LoVo (cell line): ENCODE measurements around the gene NRDC.

Experiments used
- DNase-seq: peaks from one replicate; pipeline ENCODE4 v3.0.0-alpha.2; 2016; ENCODE audit warnings: low spot score

The NRDC gene

DNA sequence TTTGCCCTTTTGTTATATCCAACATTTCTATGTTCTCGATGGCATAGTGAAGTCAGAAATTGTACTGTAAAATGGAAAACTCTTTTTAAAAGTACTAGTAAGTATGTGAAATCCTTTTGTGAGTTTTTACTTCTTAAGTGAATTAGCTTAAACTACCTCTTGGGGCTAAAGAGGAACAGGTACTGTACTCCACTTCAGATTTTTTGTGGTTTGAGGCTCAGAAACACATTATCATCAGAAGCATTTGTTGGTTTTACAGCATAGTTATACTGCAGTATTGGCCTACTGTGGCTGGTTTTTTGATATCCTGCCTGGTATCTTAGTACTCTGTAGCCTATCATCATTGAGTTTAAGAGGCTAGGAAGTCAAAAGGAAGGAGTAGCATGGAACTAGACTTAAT is 117.2 kb downstream of the NRDC start:
- no peak for DNase-seq

DNA sequence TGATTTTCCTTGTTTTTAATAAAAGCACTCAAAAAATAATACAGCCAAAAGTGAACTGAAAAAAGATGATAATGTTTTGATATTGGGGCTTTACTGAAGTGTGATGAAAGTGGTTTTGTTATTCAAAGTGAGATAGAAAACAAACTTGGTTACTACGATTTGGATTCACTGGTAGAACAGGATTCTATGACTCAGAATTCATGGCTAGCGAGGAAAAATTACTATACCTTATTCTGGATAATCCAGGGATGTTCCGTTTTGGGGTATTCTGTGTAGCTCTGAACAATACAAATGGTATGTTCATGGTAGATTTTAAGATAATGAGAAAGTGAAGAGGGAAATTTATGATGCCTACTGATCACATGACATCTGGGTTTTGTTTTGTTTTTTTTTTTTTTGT is 117.7 kb downstream of the NRDC start:
- no peak for DNase-seq

DNA sequence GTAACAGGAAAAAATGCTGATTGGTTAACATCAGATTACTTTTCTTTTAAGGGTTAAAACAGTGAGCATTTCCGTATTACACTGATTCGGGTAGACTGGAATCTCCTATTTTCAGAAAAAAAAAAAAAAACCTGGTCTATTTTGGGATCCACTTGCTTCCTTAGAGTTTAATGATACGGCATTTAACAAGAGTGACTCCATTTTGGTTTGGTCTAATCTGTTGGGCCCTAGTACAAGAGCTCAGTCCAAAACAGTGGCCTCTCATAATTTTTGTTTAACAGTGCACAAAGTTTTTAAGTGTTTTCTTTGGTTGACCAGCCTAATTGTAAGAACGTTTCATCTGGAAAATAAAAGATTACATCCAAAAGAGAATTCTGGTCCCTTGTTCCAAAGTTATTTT is 120.2 kb downstream of the NRDC start:
- no peak for DNase-seq

DNA sequence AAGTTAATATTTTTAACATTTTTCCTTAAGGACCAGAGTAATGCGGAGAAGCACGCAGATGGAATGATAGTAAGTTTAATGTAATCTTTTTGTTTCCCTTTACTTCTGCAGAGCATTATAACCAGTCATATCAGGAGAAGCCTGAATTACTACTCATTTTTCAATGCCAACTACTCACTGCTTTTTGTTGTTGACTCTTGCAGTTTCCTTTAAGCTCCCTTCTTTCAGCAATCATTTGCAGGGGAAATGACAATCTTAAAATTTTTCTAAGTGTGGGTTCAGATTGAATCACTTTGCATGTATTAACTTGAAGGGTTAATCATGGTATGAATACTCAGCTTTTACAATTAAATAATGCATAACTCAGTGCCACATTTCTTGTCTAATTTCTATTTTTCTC is 122.2 kb downstream of the NRDC start:
- DNase-seq, result no peak

DNA sequence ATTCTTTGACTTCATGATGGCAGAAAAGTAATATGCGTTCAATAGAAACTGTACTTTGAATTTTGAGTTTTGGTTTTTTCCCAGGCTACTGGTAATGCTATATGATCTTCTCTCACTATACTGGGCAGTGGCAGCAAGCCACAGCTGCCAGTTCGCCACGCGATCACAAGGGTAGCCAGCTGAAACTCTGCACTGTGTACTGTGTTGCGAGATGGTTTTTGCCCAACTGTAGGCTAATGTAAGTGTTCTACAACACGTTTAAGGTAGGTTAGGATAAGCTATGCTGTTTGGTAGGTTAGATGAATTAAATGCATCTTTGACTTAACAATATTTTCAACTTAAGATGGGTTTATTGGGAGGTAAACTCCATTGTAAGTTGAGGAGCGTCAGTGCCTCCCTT is 123.1 kb downstream of the NRDC start:
- DNase-seq, result no peak

DNA sequence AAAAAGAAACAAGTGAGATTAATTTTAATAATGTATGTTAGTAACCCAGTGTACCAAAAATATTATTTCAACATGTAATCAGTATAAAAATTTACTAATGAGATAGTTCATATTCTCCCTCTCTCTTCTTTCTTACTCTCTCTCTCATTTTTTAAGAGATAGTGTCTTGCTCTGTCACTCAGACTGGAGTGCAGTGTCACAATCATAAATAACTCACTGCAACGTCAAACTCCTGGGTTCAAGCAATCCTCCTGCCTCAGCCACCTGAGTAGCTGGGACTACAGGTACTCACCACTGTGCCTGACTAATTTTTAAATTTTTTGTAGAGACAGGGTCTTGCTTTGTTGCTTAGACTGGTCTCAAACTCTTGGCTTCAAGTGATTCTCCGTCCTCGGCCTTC is 123.9 kb downstream of the NRDC start:
- DNase-seq, result no peak

DNA sequence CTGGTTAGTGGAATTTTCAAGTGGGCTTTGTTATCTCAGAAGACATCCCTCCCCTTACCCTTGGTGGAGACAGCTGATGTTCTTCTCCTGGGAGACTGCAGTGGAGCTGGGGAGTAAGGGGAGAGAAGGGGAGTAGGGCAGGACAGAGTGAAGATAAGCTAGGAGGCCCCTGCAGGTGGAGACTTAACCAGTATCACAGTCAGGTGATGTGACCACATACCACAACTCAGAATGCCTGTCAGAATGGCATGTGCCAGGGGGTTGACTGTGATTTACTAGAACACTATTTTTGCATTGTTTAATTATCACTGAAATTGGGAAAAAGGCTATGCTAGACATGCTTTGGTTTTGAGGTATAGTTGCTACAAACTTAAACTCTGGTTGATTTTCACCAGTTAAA is 124.6 kb downstream of the NRDC start:
- no peak for DNase-seq

DNA sequence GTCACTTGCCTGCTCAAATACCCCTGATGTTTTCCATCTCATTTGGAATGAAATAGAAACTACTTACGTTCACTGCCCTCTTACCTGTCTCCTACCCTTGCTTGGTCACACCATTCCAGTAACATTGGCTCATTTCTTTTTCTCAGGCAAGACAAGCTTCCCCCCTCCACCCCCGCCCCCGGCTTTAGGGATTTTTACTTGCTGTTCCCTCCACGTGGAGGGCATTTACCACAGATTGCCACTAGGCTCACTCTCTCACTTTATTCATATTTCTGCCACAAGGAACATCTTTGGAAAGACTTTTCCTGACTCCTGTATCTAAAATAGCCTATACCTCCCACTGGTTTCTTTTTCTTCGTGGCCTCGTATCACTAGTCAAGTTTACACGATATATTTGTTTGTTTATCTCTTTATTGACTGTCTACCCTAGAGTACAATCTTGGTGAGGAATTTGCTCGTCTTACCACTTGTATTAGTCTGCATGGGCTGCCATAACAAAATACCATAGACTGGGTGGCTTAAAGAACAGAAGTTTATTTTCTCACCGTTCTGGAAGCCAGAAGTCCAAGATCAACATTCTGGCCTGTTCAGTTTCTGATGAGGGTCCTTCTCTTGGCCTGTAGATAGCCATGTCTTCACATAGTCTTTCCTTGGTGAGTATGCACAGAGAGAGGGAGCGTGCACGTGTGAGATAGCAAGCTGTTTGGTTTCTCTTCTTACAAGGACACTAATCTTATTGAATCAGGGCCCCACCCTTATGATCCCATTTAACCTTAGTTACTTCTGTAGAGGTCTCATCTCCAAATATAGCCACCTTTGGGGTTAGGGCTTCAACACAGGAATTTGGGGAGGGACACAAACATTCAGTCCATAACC is 126.2 kb downstream of the NRDC start:
- DNase-seq, result no peak

DNA sequence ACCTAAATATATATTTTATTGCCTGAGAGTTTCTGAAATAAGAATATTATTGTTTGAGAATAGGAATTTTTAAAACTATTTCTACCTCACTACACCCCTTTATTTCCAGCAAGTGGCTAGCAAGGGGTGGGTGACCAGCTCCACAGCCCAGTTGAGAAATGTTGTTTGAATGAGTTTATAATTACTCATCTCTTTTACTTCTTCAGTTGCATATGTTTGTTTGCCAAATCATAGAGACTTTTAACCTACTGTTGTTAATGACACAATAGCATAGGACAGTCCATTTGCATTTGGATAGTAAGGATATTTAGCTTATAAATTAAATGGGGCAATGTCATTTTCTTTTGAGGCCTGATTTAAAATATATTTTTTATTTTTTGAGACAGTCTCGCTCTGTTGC is 127.8 kb downstream of the NRDC start:
- DNase-seq, result no peak

DNA sequence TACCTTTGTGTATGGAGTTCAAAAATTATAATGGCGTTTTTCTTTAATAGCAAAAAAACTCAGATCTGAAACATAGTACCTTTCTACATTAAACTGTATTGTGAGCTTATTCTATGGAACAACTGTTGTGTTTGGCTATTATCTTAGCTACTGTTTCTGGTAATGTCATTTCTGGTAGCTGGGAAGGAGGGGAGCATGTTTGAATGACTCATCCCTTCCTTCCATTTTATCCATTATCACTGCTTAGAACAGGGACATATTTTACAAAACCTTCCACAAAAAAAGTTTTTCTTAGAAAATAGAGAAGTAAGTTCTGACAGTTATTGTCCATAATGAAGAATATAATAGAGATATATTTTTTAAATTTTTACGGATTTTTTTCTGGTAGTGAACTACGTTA is 128.3 kb downstream of the NRDC start:
- DNase-seq, result no peak

DNA sequence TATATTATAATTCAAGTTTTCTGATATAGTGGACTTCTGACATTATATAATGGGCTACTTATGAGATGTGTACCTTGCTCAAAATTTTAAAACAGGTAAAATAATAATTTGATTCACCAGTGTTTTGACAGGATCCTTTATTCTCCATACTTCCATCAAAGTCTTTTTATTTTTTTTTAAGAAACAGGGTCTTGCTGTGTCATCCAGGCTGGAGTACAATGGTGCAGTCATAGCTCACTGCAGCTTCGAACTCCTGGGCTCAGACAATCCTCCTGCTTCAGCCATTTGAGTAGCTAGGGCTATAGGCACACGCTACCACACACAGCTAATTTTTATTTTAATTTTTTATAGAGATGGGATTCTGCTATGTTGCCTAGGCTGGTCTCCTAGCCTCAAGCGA is 129.4 kb downstream of the NRDC start:
- no peak for DNase-seq

DNA sequence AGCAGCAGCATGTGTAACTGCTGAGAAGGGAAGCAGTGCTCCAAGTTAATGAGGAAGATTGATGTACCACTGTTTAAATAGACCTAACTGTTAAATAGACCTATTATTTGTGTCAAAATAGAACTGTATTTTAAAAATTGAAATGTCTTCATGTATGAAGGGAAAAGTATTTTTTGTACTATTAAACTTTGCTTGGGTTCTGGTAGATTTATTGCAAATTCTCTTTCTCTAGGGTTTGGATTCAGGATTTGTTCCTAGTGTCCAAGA is 133.3 kb downstream of the NRDC start:
- no peak for DNase-seq

DNA sequence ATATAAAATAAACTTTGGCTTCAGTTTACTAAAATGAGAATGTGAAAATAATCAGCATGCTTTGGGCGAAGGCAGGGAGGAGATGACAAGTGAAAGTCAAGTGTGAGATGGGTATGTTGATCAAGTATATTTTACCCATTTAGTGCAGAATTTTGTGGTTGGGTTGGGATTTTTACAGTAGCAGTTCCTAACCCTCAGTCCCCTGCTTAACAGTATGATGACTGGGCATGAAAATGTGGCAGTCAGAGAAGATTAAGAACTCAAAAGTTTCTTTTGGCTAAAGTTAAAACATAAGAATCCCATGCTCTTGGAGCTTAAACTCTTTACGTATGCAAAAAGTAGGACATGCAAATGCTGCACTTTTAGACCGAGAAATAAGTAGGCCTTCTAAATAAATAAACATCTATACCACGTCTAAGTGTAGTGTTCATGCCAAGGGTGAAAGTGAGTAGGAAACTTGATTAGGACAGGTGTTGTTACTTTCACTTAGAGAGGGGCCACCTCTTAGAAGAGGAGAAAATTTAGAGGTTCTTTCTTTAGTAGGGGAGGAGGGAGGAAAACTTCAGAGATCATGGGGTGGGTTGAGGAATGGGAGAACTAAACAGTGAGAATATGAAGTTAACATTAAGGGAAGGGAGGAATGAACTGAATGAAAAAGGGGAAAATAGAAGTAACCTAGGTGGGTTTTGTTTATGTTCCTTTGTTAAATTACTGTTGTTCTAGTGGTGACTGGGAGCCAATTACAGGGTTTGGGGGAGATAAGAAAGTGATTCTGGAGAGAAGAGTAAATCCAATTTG is 133.8 kb downstream of the NRDC start:
- no peak for DNase-seq

DNA sequence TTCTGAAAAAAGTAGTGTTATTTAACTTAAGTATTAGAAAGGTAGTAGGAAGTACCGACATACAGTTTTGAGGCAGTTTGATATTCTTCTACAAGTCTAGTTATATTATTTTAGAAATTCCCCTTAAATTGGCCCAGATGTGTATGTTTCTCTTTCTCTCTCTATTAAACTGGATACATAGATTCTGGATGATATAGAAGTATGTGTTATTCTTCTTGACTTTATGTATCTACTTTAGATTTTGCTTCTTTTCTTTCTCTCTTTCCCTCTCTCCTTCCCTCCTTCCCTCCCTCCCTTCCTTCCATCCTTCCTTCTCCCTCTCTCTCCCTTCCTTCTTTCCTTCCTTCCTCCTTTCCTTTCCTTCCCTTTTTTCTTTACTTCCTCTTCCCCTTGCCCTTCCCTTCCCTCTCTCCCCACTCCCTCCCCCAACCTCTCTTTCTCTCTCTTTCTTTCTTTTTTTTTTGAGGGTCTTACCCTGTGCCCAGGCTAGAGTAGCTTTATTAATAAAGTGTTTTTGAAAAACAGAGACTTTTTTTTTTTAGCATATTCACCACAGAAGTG is 137.3 kb downstream of the NRDC start:
- DNase-seq, result no peak

DNA sequence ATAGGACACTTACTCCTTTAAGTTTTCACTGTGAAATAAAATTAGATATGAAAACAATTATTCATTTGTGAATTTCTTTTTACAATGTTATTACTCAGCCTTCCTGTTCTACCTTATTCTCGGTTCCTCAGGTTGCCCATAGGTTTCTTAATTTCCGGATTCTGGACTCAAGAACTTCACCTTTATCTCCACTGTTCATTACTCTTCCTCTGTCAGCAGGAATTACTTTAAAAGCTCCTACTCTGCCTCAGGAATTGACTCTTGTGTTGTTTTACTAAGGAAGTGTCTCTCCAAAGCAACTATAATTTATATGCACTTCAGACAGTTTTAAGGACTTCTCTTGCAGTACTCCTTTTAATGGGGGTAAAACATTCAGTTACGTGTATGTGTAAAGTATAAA is 137.9 kb downstream of the NRDC start:
- no peak for DNase-seq
